KMS-11 (cell line): ENCODE measurements around the gene FNIP1.
A peak's percentile ranks its signal among the peaks of the same experiment; 100 is the strongest.
"Not testable (repeated sequence)": the region's sequence is repeated elsewhere in the genome, so short reads cannot be mapped to it uniquely, and the experiment has no call there.

Experiments used
- H2AFZ ChIP-seq: fragments of 200-600 bp; sonication (generic); 2 replicates; pipeline ENCODE4 v1.6.1; 2016; ENCODE audit warnings: antibody characterized with exemption, mixed run types, low read depth
- H3K27ac ChIP-seq: fragments of 200-600 bp; sonication (generic); 2 replicates; pipeline ENCODE4 v1.6.1; 2016; ENCODE audit warnings: mild to moderate bottlenecking, mixed run types
- H3K27me3 ChIP-seq: fragments of 200-600 bp; sonication (generic); 2 replicates; pipeline ENCODE4 v1.6.1; 2017; ENCODE audit warnings: mild to moderate bottlenecking, low read depth, mixed run types, moderate library complexity; ENCODE audit not compliant: insufficient read depth
- H3K36me3 ChIP-seq: fragments of 200-600 bp; sonication (generic); 2 replicates; pipeline ENCODE4 v1.6.1; 2017; ENCODE audit warnings: mild to moderate bottlenecking, mixed run types; ENCODE audit not compliant: insufficient read depth
- H3K4me1 ChIP-seq: fragments of 200-600 bp; sonication (generic); 2 replicates; pipeline ENCODE4 v1.6.1; 2016; ENCODE audit warnings: mild to moderate bottlenecking, low read depth, mixed run types; ENCODE audit not compliant: poor library complexity, severe bottlenecking
- H3K4me2 ChIP-seq: fragments of 200-600 bp; sonication (generic); 2 replicates; pipeline ENCODE4 v1.7.0; 2016; ENCODE audit warnings: mild to moderate bottlenecking, mixed run types
- H3K4me3 ChIP-seq: fragments of 200-600 bp; sonication (generic); IDR thresholded peaks from 2 replicates; pipeline ENCODE4 v1.6.1; 2017; ENCODE audit warnings: low read depth, low read length, mixed read lengths; ENCODE audit not compliant: insufficient read depth
- H3K79me2 ChIP-seq: fragments of 200-600 bp; sonication (generic); 2 replicates; pipeline ENCODE4 v1.6.1; 2016; ENCODE audit warnings: low read depth, mixed run types; ENCODE audit not compliant: insufficient read depth
- H3K9ac ChIP-seq: fragments of 200-600 bp; sonication (generic); 2 replicates; pipeline ENCODE4 v1.6.1; 2016; ENCODE audit warnings: mild to moderate bottlenecking, mixed run types
- H4K20me1 ChIP-seq: fragments of 200-600 bp; sonication (generic); 2 replicates; pipeline ENCODE4 v1.6.1; 2016; ENCODE audit warnings: mild to moderate bottlenecking, mixed run types; ENCODE audit not compliant: insufficient read depth
- CTCF ChIP-seq: fragments of 200-600 bp; sonication (generic); conservative IDR thresholded peaks from 2 replicates; pipeline ENCODE4 v1.6.1; 2017; ENCODE audit warnings: low read depth, mild to moderate bottlenecking, antibody characterized with exemption, low read length, moderate library complexity, mixed read lengths

FNIP1 gene

GRCh38 chr5:131718487-131719014 is 78.3 kb downstream of the FNIP1 start:
- no peaks in the 10 kb centered on the region for H3K27me3 ChIP-seq
- no peaks in the 10 kb centered on the region for H4K20me1 ChIP-seq
- no peak overlapping the region for H3K4me3 ChIP-seq
- H2AFZ ChIP-seq, result no peak overlapping the region
- H3K79me2 ChIP-seq, result peaks cover 8% of the 10 kb centered on the region; the same call in 1 of the 2 replicates
- H3K27ac ChIP-seq, result peak overlapping the region; percentile 72
- H3K36me3 ChIP-seq, result 0 out of 2 replicates have a peak, but pooled peaks cover 5% of the 10 kb centered on the region
- peaks cover 26% of the 10 kb centered on the region for H3K4me1 ChIP-seq
- TF ChIP-seq CTCF, result no peak
- H3K4me2 ChIP-seq, result peak overlapping the region; percentile 97
- H3K9ac ChIP-seq, result peak overlapping the region; percentile 16; the same call in 1 of the 2 replicates

- H4K20me1 ChIP-seq, H3K27me3 ChIP-seq, H3K36me3 ChIP-seq, H3K79me2 ChIP-seq, H3K9ac ChIP-seq, H3K4me3 ChIP-seq, H3K27ac ChIP-seq, H2AFZ ChIP-seq, H3K4me2 ChIP-seq: not testable (repeated sequence)
- peaks cover 26% of the 10 kb centered on the region for H3K4me1 ChIP-seq
Measured at GRCh38 chr5:131717164-131717563, 79.7 kb downstream of the FNIP1 start.

- H3K4me3 ChIP-seq, result no peak overlapping the region
- no peaks in the 10 kb centered on the region for H4K20me1 ChIP-seq
- no peak overlapping the region for H3K4me2 ChIP-seq
- H3K4me1 ChIP-seq, result peaks cover 26% of the 10 kb centered on the region
- no peaks in the 10 kb centered on the region for H3K27me3 ChIP-seq
- H3K27ac ChIP-seq, result no peak overlapping the region
- no peak overlapping the region for H2AFZ ChIP-seq
- no peak overlapping the region for H3K9ac ChIP-seq
- H3K36me3 ChIP-seq, result 0 out of 2 replicates have a peak, but pooled peaks cover 5% of the 10 kb centered on the region
- peaks cover 8% of the 10 kb centered on the region; the same call in 1 of the 2 replicates for H3K79me2 ChIP-seq
- TF ChIP-seq CTCF, result no peak
Measured at GRCh38 chr5:131716650-131717049, 80.2 kb downstream of the FNIP1 start.

GRCh38 chr5:131710391-131710790 is 86.4 kb downstream of the FNIP1 start:
- Histone ChIP-seq H4K20me1 (0 out of 2 replicates have a peak, but pooled peaks cover 3% of the 10 kb centered on the region), H3K9ac (no peak overlapping the region), H3K4me3 (no peak overlapping the region), H3K4me1 (no peaks in the 10 kb centered on the region), H3K4me2 (no peak overlapping the region), H3K36me3 (no peaks in the 10 kb centered on the region), H3K79me2 (no peaks in the 10 kb centered on the region), H3K27me3 (no peaks in the 10 kb centered on the region), H3K27ac (no peak overlapping the region), H2AFZ (no peak overlapping the region)
- TF ChIP-seq CTCF, result no peak

GRCh38 chr5:131709043-131709442 is 87.8 kb downstream of the FNIP1 start:
- no peaks in the 10 kb centered on the region for H3K4me1 ChIP-seq
- H3K4me3 ChIP-seq, result no peak overlapping the region
- no peak for TF ChIP-seq CTCF
- H2AFZ ChIP-seq, result no peak overlapping the region
- H3K79me2 ChIP-seq, result no peaks in the 10 kb centered on the region
- H4K20me1 ChIP-seq, result 0 out of 2 replicates have a peak, but pooled peaks cover 3% of the 10 kb centered on the region
- no peaks in the 10 kb centered on the region for H3K27me3 ChIP-seq
- H3K9ac ChIP-seq, result no peak overlapping the region
- no peaks in the 10 kb centered on the region for H3K36me3 ChIP-seq
- no peak overlapping the region for H3K27ac ChIP-seq
- no peak overlapping the region for H3K4me2 ChIP-seq
